OCI-LY7 (cell line): Measurements from ENCODE around the gene SIK2. TPM values are rescaled to one million over a fixed set of nuclear protein-coding genes. Genes with fewer than 3 reads are reported as not detected.

Experiments used
- BruUV-seq: library from RNA; stranded (reverse); fragments of 400-500 nt; replicated peaks from 2 replicates; lab custom pipeline; 2021; lab: Mats Ljungman, UMichigan
- CTCF ChIA-PET: fragments of 300-600 bp; sonication (Branson Sonifier 250); formaldehyde crosslinking; loops from one replicate; lab custom pipeline; 2022; ENCODE audit warnings: antibody characterized with exemption; ENCODE audit not compliant: unreplicated experiment; lab: Charles Lee
- POLR2A ChIA-PET: fragments of 300-600 bp; sonication (Branson Sonifier 250); formaldehyde crosslinking; loops from one replicate; lab custom pipeline; 2022; ENCODE audit warnings: antibody characterized with exemption; lab: Charles Lee
- DNase-seq: peaks from one replicate; pipeline ENCODE4 v3.0.0-alpha.2; 2015; ENCODE audit warnings: low spot score
- H2AFZ ChIP-seq: fragments of 200-600 bp; sonication (generic), shearing (Covaris generic); 2 replicates; pipeline ENCODE4 v1.6.1; 2014; ENCODE audit warnings: mild to moderate bottlenecking, antibody characterized with exemption, low read length, moderate library complexity
- H3K27ac ChIP-seq: fragments of 200-600 bp; sonication (generic); 2 replicates; pipeline ENCODE4 v1.5.1; 2014; ENCODE audit warnings: mixed run types, low read depth, mild to moderate bottlenecking, moderate library complexity, low read length, inconsistent platforms; ENCODE audit not compliant: poor library complexity, severe bottlenecking
- H3K36me3 ChIP-seq: fragments of 200-600 bp; sonication (generic); 2 replicates; pipeline ENCODE4 v1.6.1; 2014; ENCODE audit warnings: mild to moderate bottlenecking, antibody characterized with exemption, low read length, moderate library complexity, mixed read lengths; ENCODE audit not compliant: insufficient read depth
- H3K4me1 ChIP-seq: fragments of 200-600 bp; sonication (generic); 2 replicates; pipeline ENCODE4 v1.5.1; 2014; ENCODE audit warnings: mild to moderate bottlenecking, low read length; ENCODE audit not compliant: insufficient read depth, poor library complexity, severe bottlenecking
- H3K4me2 ChIP-seq: fragments of 200-600 bp; sonication (generic); 2 replicates; pipeline ENCODE4 v1.6.1; 2014; ENCODE audit warnings: mild to moderate bottlenecking, low read length
- H3K4me3 ChIP-seq: fragments of 200-600 bp; sonication (generic); 2 replicates; pipeline ENCODE4 v1.5.1; 2014; ENCODE audit warnings: mild to moderate bottlenecking, low read depth, low read length; ENCODE audit not compliant: poor library complexity, severe bottlenecking
- H3K79me2 ChIP-seq: fragments of 200-600 bp; sonication (generic); 2 replicates; pipeline ENCODE4 v1.6.1; 2016; ENCODE audit warnings: low read depth, mild to moderate bottlenecking, low read length, moderate library complexity, mixed read lengths; ENCODE audit not compliant: insufficient read depth
- H3K9me2 ChIP-seq: fragments of 200-600 bp; sonication (generic); 2 replicates; pipeline ENCODE4 v1.6.1; 2016; ENCODE audit warnings: mild to moderate bottlenecking, low read length, mixed read lengths; ENCODE audit not compliant: insufficient read depth
- H3K9me3 ChIP-seq: fragments of 200-600 bp; sonication (generic); 2 replicates; pipeline ENCODE4 v1.6.1; 2014; ENCODE audit warnings: mild to moderate bottlenecking, mixed run types, low read length, mixed read lengths
- H4K20me1 ChIP-seq: fragments of 200-600 bp; sonication (generic); 2 replicates; pipeline ENCODE4 v1.6.1; 2014; ENCODE audit warnings: mild to moderate bottlenecking, antibody characterized with exemption, low read length, moderate library complexity, mixed read lengths; ENCODE audit not compliant: insufficient read depth
- CTCF ChIP-seq: fragments of 200-600 bp; sonication (generic); conservative IDR thresholded peaks from 2 replicates; pipeline ENCODE4 v1.5.1; 2014; ENCODE audit warnings: mild to moderate bottlenecking, antibody characterized with exemption, low read length, moderate library complexity, mixed read lengths
- EZH2phosphoT487 ChIP-seq: fragments of 200-600 bp; sonication (generic); IDR thresholded peaks from 2 replicates; pipeline ENCODE4 v1.6.1; 2018; ENCODE audit warnings: low read depth, borderline replicate concordance, mild to moderate bottlenecking, mixed run types, antibody characterized with exemption, low read length, moderate library complexity, mixed read lengths
- intact Hi-C: fragments of 100-400 bp; cut with micrococcal nuclease; formaldehyde crosslinking; loops from one replicate; pipeline ENCODE4 v1.10.0; 2022; ENCODE audit not compliant: unreplicated experiment
- total RNA-seq, 2 experiments: library from RNA; depleted of rRNA in 1 of 2; stranded (reverse); fragments of >200 nt in 1 of 2; shearing (Covaris generic) in 1 of 2; gene quantifications; 2 replicates each; pipeline ENCODE4 v1.2.3, GENCODE V29; 2014 to 2022

SIK2 gene
- total RNA-seq, 2 experiments from 2014 or later, result 9.8 to 16.9 TPM

- CTCF ChIA-PET, result no interaction called here
- no peak overlapping the region for H3K27ac ChIP-seq
- no peaks in the 10 kb centered on the region for H3K79me2 ChIP-seq
- intact Hi-C loops, result no loop called here
- no peak overlapping the region for H2AFZ ChIP-seq
- no peaks in the 10 kb centered on the region for H3K9me3 ChIP-seq
- TF ChIP-seq EZH2phosphoT487 (no peak), CTCF (no peak)
- no peak overlapping the region for H3K4me3 ChIP-seq
- H3K4me1 ChIP-seq, result no peaks in the 10 kb centered on the region
- no peaks in the 10 kb centered on the region for H4K20me1 ChIP-seq
- H3K9me2 ChIP-seq, result no peaks in the 10 kb centered on the region
- POLR2A ChIA-PET, result interaction anchor here (0.5 to 1.1 kb wide), 5 partner anchors 14 to 209 kb away, joined by 3 to 6 read pairs (median 4); no protein-coding TSS in a partner anchor
- H3K36me3 ChIP-seq, result peaks cover 99% of the 10 kb centered on the region
- BruUV-seq, result no TSS peak
- H3K4me2 ChIP-seq, result no peak overlapping the region
- DNase-seq, result no peak
Observed at GRCh38 chr11:111756097-111756496, 153.8 kb downstream of the SIK2 start.

- intact Hi-C loops, result no loop called here
- H3K9me3 ChIP-seq, result no peaks in the 10 kb centered on the region
- no peak overlapping the region for H2AFZ ChIP-seq
- H3K79me2 ChIP-seq, result peaks cover 6% of the 10 kb centered on the region; the same call in 1 of the 2 replicates
- no TSS peak for BruUV-seq
- peaks cover 2% of the 10 kb centered on the region for H3K4me1 ChIP-seq
- H3K4me3 ChIP-seq, result no peak overlapping the region
- H3K27ac ChIP-seq, result no peak overlapping the region
- H3K9me2 ChIP-seq, result no peaks in the 10 kb centered on the region
- ChIA-PET POLR2A (interaction anchor here (1.0 to 1.5 kb wide), 3 partner anchors 11 to 17 kb away, joined by 3 to 5 read pairs (median 4); no protein-coding TSS in a partner anchor), CTCF (no interaction called here)
- no peak for TF ChIP-seq EZH2phosphoT487
- no peak for TF ChIP-seq CTCF
- no peak overlapping the region for H3K4me2 ChIP-seq
- H3K36me3 ChIP-seq, result peaks cover 98% of the 10 kb centered on the region
- DNase-seq, result no peak
- peaks cover 1% of the 10 kb centered on the region; the same call in 1 of the 2 replicates for H4K20me1 ChIP-seq
Observed at GRCh38 chr11:111759376-111759775, 157.1 kb downstream of the SIK2 start.

- TF ChIP-seq EZH2phosphoT487, result no peak
- no peak for TF ChIP-seq CTCF
- peaks cover 11% of the 10 kb centered on the region; the same call in 1 of the 2 replicates for H3K79me2 ChIP-seq
- H3K27ac ChIP-seq, result no peak overlapping the region
- no peak for DNase-seq
- intact Hi-C loops, result no loop called here
- H3K4me1 ChIP-seq, result peaks cover 7% of the 10 kb centered on the region
- no peaks in the 10 kb centered on the region for H3K9me2 ChIP-seq
- H3K4me3 ChIP-seq, result no peak overlapping the region
- peaks cover 6% of the 10 kb centered on the region; the same call in 1 of the 2 replicates for H4K20me1 ChIP-seq
- H2AFZ ChIP-seq, result no peak overlapping the region
- H3K9me3 ChIP-seq, result no peaks in the 10 kb centered on the region
- CTCF ChIA-PET, result no interaction called here
- no peak overlapping the region for H3K4me2 ChIP-seq
- POLR2A ChIA-PET, result interaction anchor here (0.9 to 1.5 kb wide), 4 partner anchors 12 to 167 kb away, joined by 3 to 5 read pairs (median 4); no protein-coding TSS in a partner anchor
- no TSS peak for BruUV-seq
- H3K36me3 ChIP-seq, result peaks cover 98% of the 10 kb centered on the region
Observed at GRCh38 chr11:111759778-111760407, 157.6 kb downstream of the SIK2 start.
